Breast epithelium (tissue), 4 donors: ENCODE results near the gene ANLN. TPM values are rescaled to one million over a fixed set of nuclear protein-coding genes. Genes with fewer than 3 reads are reported as not detected.

Source experiments
- DNase-seq, 2 donors: peaks; one replicate each; pipeline ENCODE4 v3.0.0-alpha.2; 2019; ENCODE audit warnings: low spot score in 2 of 2
- H3K27ac ChIP-seq, 2 donors: fragments of 200-600 bp; sonication (generic) in 1 of 2; one replicate each; pipeline ENCODE4 v1.5.1; 2016 to 2019; ENCODE audit warnings: mild to moderate bottlenecking in 1 of 2
- H3K27me3 ChIP-seq, 2 donors: fragments of 200-600 bp; sonication (generic) in 1 of 2; one replicate each; pipeline versions ENCODE4 v1.5.1 to v1.6.0; 2017 to 2019; ENCODE audit warnings: control low read depth in 1 of 2, mild to moderate bottlenecking in 1 of 2
- H3K36me3 ChIP-seq: fragments of 200-600 bp; one replicate; pipeline ENCODE4 v1.5.1; 2019
- H3K4me1 ChIP-seq, 2 donors: fragments of 200-600 bp; sonication (generic); one replicate each; pipeline ENCODE4 v1.5.1; 2016 to 2019; ENCODE audit warnings: control low read depth in 1 of 2
- H3K4me3 ChIP-seq, 3 donors: fragments of 200-600 bp; sonication (generic); 1 replicate in 2 of 3; 2 replicates in 1 of 3; pipeline ENCODE4 v1.5.1; 2016 to 2019; ENCODE audit warnings: mild to moderate bottlenecking in 3 of 3, moderate library complexity in 2 of 3
- H3K9me3 ChIP-seq, 2 donors: fragments of 200-600 bp; sonication (generic) in 1 of 2; one replicate each; pipeline ENCODE4 v1.5.1; 2016 to 2019; ENCODE audit warnings: control low read depth in 1 of 2
- CTCF ChIP-seq, 3 donors: fragments of 450-650 bp; IDR thresholded peaks; one replicate each; pipeline ENCODE4 v1.5.1; 2016 to 2017; ENCODE audit warnings: antibody characterized with exemption in 3 of 3, mild to moderate bottlenecking in 3 of 3, moderate library complexity in 3 of 3
- POLR2A ChIP-seq: fragments of 450-650 bp; IDR thresholded peaks from one replicate; pipeline ENCODE4 v1.6.1; 2016; ENCODE audit warnings: antibody characterized with exemption, mild to moderate bottlenecking, moderate library complexity
- POLR2AphosphoS5 ChIP-seq, 3 donors: sonication (generic); formaldehyde crosslinking; IDR thresholded peaks; one replicate each; pipeline ENCODE4 v1.6.1; 2017; ENCODE audit warnings: antibody characterized with exemption in 3 of 3
- intact Hi-C: fragments of 100-400 bp; cut with DNase I; formaldehyde crosslinking; loops from one replicate; pipeline ENCODE4 v1.15.1; 2023; ENCODE audit warnings: low total_unique reads
- total RNA-seq, 3 donors: library from RNA; depleted of rRNA; stranded (reverse); fragments of >200 nt; gene quantifications; one replicate each; pipeline ENCODE4 v1.1.0, GENCODE V29; 2016

The ANLN gene
- total RNA-seq, 3 donors from 2014 or later = 2.3 to 5.4 (median 5.0) TPM

- intact Hi-C loops = no loop called here
- no peak for DNase-seq
- no peak for TF ChIP-seq CTCF (IDR thresholded peaks at IDR 0.05)
- TF ChIP-seq POLR2AphosphoS5 (IDR thresholded peaks at IDR 0.05) = no peak
- TF ChIP-seq POLR2A = no peak
- H3K27me3 ChIP-seq = no peaks in the 10 kb centered on the region
- no peak overlapping the region for H3K4me3 ChIP-seq
- no peak overlapping the region for H3K27ac ChIP-seq
- no peaks in the 10 kb centered on the region for H3K9me3 ChIP-seq
- H3K4me1 ChIP-seq = no peaks in the 10 kb centered on the region
- H3K36me3 ChIP-seq = no peaks in the 10 kb centered on the region
These were observed 15.7 kb downstream of the ANLN start for GRCh38 chr7:36405409-36405803.

- Histone ChIP-seq H3K27ac (no peak overlapping the region), H3K4me1 (no peaks in the 10 kb centered on the region), H3K9me3 (no peaks in the 10 kb centered on the region), H3K27me3 (no peaks in the 10 kb centered on the region), H3K4me3 (no peak overlapping the region), H3K36me3 (no peaks in the 10 kb centered on the region)
- no peak for TF ChIP-seq POLR2AphosphoS5 (IDR thresholded peaks at IDR 0.05)
- TF ChIP-seq POLR2A = no peak
- intact Hi-C loops = no loop called here
- DNase-seq = no peak
These were observed 16.5 kb downstream of the ANLN start for GRCh38 chr7:36406156-36406555.

- H3K27me3 ChIP-seq = no peaks in the 10 kb centered on the region
- no peak for DNase-seq
- H3K9me3 ChIP-seq = no peaks in the 10 kb centered on the region
- no peaks in the 10 kb centered on the region for H3K4me1 ChIP-seq
- no peak overlapping the region for H3K27ac ChIP-seq
- H3K4me3 ChIP-seq = no peak overlapping the region
- no peaks in the 10 kb centered on the region for H3K36me3 ChIP-seq
- intact Hi-C loops = no loop called here
- TF ChIP-seq POLR2A = no peak
- no peak for TF ChIP-seq POLR2AphosphoS5 (IDR thresholded peaks at IDR 0.05)
- TF ChIP-seq CTCF (IDR thresholded peaks at IDR 0.05) = no peak
These were observed 18.2 kb downstream of the ANLN start for GRCh38 chr7:36407636-36408550.

- Histone ChIP-seq H3K4me1 (no peaks in the 10 kb centered on the region), H3K4me3 (no peak overlapping the region), H3K36me3 (no peaks in the 10 kb centered on the region), H3K27ac (no peak overlapping the region), H3K9me3 (no peaks in the 10 kb centered on the region), H3K27me3 (no peaks in the 10 kb centered on the region)
- intact Hi-C loops = no loop called here
- no peak for DNase-seq
- TF ChIP-seq POLR2AphosphoS5 (IDR thresholded peaks at IDR 0.05) = no peak
- no peak for TF ChIP-seq POLR2A
- no peak for TF ChIP-seq CTCF (IDR thresholded peaks at IDR 0.05)
These were observed 18.9 kb downstream of the ANLN start for GRCh38 chr7:36408589-36408988.

GRCh38 chr7:36409180-36409579 is 19.5 kb downstream of the ANLN start:
- H3K9me3 ChIP-seq = no peaks in the 10 kb centered on the region
- H3K36me3 ChIP-seq = no peaks in the 10 kb centered on the region
- no peak for DNase-seq
- TF ChIP-seq POLR2A (no peak), CTCF (IDR thresholded peaks at IDR 0.05) (no peak), POLR2AphosphoS5 (IDR thresholded peaks at IDR 0.05) (no peak)
- no peak overlapping the region for H3K27ac ChIP-seq
- no peak overlapping the region for H3K4me3 ChIP-seq
- intact Hi-C loops = no loop called here
- no peaks in the 10 kb centered on the region for H3K27me3 ChIP-seq
- H3K4me1 ChIP-seq = no peaks in the 10 kb centered on the region
